HG03108 (cell line): ENCODE measurements around the gene MOB3C.

ENCODE experiments used
- ATAC-seq: cut with Tn5 transposase; IDR thresholded peaks from one replicate; pipeline ENCODE4 v1.9.1; 2021; ENCODE audit warnings: moderate library complexity; ENCODE audit not compliant: unreplicated experiment

Gene MOB3C

GRCh38 chr1:46580140-46580903, 36.3 kb downstream of the MOB3C start:
- no peak for ATAC-seq

- ATAC-seq = no peak
Measured at GRCh38 chr1:46577671-46578070, 38.9 kb downstream of the MOB3C start.

GRCh38 chr1:46576596-46576995, 40.0 kb downstream of the MOB3C start:
- ATAC-seq = no peak

- no peak for ATAC-seq
Measured at GRCh38 chr1:46575778-46576177, 40.8 kb downstream of the MOB3C start.

GRCh38 chr1:46575300-46575699, 41.3 kb downstream of the MOB3C start:
- ATAC-seq = no peak

GRCh38 chr1:46571691-46572225, 44.9 kb downstream of the MOB3C start:
- ATAC-seq = no peak

GRCh38 chr1:46569884-46570725, 46.5 kb downstream of the MOB3C start:
- no peak for ATAC-seq

GRCh38 chr1:46569116-46569515, 47.5 kb downstream of the MOB3C start:
- ATAC-seq = no peak

- no peak for ATAC-seq
Measured at GRCh38 chr1:46568461-46568891, 48.1 kb downstream of the MOB3C start.

GRCh38 chr1:46563341-46563740, 53.3 kb downstream of the MOB3C start:
- ATAC-seq = no peak

- no peak for ATAC-seq
Measured at GRCh38 chr1:46562498-46562897, 54.1 kb downstream of the MOB3C start.

- no peak for ATAC-seq
Measured at GRCh38 chr1:46558966-46559365, 57.6 kb downstream of the MOB3C start.

- no peak for ATAC-seq
Measured at GRCh38 chr1:46558141-46558963, 58.3 kb downstream of the MOB3C start.
